ENCODE data around the gene NARF. TPM values are rescaled to one million over a fixed set of nuclear protein-coding genes. Genes with fewer than 3 reads are reported as not detected.

NARF gene
- total RNA-seq, 4 donors from 2014 or later, result 44.1 to 133 (median 61.1) TPM

- in situ Hi-C loops (cut with MboI; ENCODE audit: low pct_ligation_motif_present in 1 of 4, low pct_unique_long_range_greater_than_20kb in 1 of 4, low sequenced_read_pairs in 3 of 4) (no loop called here), intact Hi-C loops (cut with DNase I; ENCODE audit: low total_unique reads) (no loop called here)
- Histone ChIP-seq H3K36me3 (peaks cover 0 to 44% (median 17%) of the 10 kb centered on the region in 4 donors), H3K27ac (no peak overlapping the region), H3K4me3 (no peak overlapping the region), H3K4me1 (peaks cover 0 to 13% (median 8%) of the 10 kb centered on the region in 4 donors), H3K9me3 (no peaks in the 10 kb centered on the region), H3K27me3 (no peaks in the 10 kb centered on the region)
- DNase-seq, result no peak
- TF ChIP-seq POLR2A (IDR thresholded peaks at IDR 0.05) (no peak), POLR2AphosphoS5 (IDR thresholded peaks at IDR 0.05) (no peak), EP300 (IDR thresholded peaks at IDR 0.05; ENCODE audit: low read depth) (no peak), CTCF (IDR thresholded peaks at IDR 0.05) (no peak)
- WGBS, 2 donors (ENCODE audit: low coverage in 1 of 2), result 87% methylated on average over 6 of the region's 6 CpGs; no CpG with 5 or more reads in 1 of the 2 donors
These were observed 4.8 kb downstream of the NARF start for GRCh38 chr17:82463391-82463790.

- Histone ChIP-seq H3K36me3 (peaks cover 0 to 51% (median 20%) of the 10 kb centered on the region in 4 donors), H3K4me3 (no peak overlapping the region), H3K27me3 (no peaks in the 10 kb centered on the region), H3K4me1 (peaks cover 0 to 13% (median 8%) of the 10 kb centered on the region in 4 donors), H3K27ac (no peak overlapping the region), H3K9me3 (no peaks in the 10 kb centered on the region)
- in situ Hi-C loops (cut with MboI; ENCODE audit: low pct_ligation_motif_present in 1 of 4, low pct_unique_long_range_greater_than_20kb in 1 of 4, low sequenced_read_pairs in 3 of 4) (no loop called here), intact Hi-C loops (cut with DNase I; ENCODE audit: low total_unique reads) (no loop called here)
- TF ChIP-seq POLR2A (IDR thresholded peaks at IDR 0.05) (no peak), EP300 (IDR thresholded peaks at IDR 0.05; ENCODE audit: low read depth) (no peak), CTCF (IDR thresholded peaks at IDR 0.05) (no peak), POLR2AphosphoS5 (IDR thresholded peaks at IDR 0.05) (no peak)
- no peak for DNase-seq
- WGBS, 2 donors (ENCODE audit: low coverage in 1 of 2), result 88% methylated on average over 7 of the region's 7 CpGs; no CpG with 5 or more reads in 1 of the 2 donors
These were observed 5.5 kb downstream of the NARF start for GRCh38 chr17:82463925-82464566.

GRCh38 chr17:82464567-82464929 is 6.0 kb downstream of the NARF start:
- in situ Hi-C loops (cut with MboI; ENCODE audit: low pct_ligation_motif_present in 1 of 4, low pct_unique_long_range_greater_than_20kb in 1 of 4, low sequenced_read_pairs in 3 of 4) (no loop called here), intact Hi-C loops (cut with DNase I; ENCODE audit: low total_unique reads) (no loop called here)
- Histone ChIP-seq H3K4me1 (peaks cover 0 to 8% (median 4%) of the 10 kb centered on the region in 4 donors), H3K4me3 (no peak overlapping the region), H3K27me3 (no peaks in the 10 kb centered on the region), H3K27ac (no peak overlapping the region), H3K36me3 (peaks cover 0 to 56% (median 22%) of the 10 kb centered on the region in 4 donors), H3K9me3 (no peaks in the 10 kb centered on the region)
- no peak for TF ChIP-seq CTCF (IDR thresholded peaks at IDR 0.05)
- no peak for TF ChIP-seq POLR2A (IDR thresholded peaks at IDR 0.05)
- TF ChIP-seq EP300 (IDR thresholded peaks at IDR 0.05; ENCODE audit: low read depth), result no peak
- no peak for TF ChIP-seq POLR2AphosphoS5 (IDR thresholded peaks at IDR 0.05)
- no peak for DNase-seq
- WGBS, 2 donors (ENCODE audit: low coverage in 1 of 2), result 87 to 93% methylated on average over 6 to 11 of the region's 11 CpGs

- Histone ChIP-seq H3K4me3 (no peak overlapping the region), H3K36me3 (peaks cover 0 to 56% (median 24%) of the 10 kb centered on the region in 4 donors), H3K27ac (no peak overlapping the region), H3K9me3 (no peaks in the 10 kb centered on the region), H3K4me1 (peaks cover 0 to 3% (median 0%) of the 10 kb centered on the region in 4 donors), H3K27me3 (no peaks in the 10 kb centered on the region)
- TF ChIP-seq EP300 (IDR thresholded peaks at IDR 0.05; ENCODE audit: low read depth) (no peak), POLR2A (IDR thresholded peaks at IDR 0.05) (no peak), POLR2AphosphoS5 (IDR thresholded peaks at IDR 0.05) (no peak), CTCF (IDR thresholded peaks at IDR 0.05) (no peak)
- intact Hi-C loops (cut with DNase I; ENCODE audit: low total_unique reads), result no loop called here
- WGBS, 2 donors (ENCODE audit: low coverage in 1 of 2), result 80% methylated on average over 1 to 7 of the region's 7 CpGs
- DNase-seq, result no peak
- in situ Hi-C loops (cut with MboI; ENCODE audit: low pct_ligation_motif_present in 1 of 4, low pct_unique_long_range_greater_than_20kb in 1 of 4, low sequenced_read_pairs in 3 of 4), result no loop called here
These were observed 6.6 kb downstream of the NARF start for GRCh38 chr17:82465023-82465603.

Data from transverse colon (tissue), 4 donors.